GM21529 (cell line): ENCODE data around the gene COPS4.
"Not testable (repeated sequence)": the region's sequence is repeated elsewhere in the genome, so short reads cannot be mapped to it uniquely, and the experiment has no call there.

Experiments used
- ATAC-seq: cut with Tn5 transposase; IDR thresholded peaks from one replicate; pipeline ENCODE4 v1.9.1; 2021; ENCODE audit not compliant: unreplicated experiment

The COPS4 gene

GRCh38 chr4:83034630-83035494 lies at the start of gene COPS4:
Gene COPS4 (plus strand): TSS chr4:83035183. CDS start chr4:83035225, 42 bp downstream.
- ATAC-seq = peak; percentile 97

DNA sequence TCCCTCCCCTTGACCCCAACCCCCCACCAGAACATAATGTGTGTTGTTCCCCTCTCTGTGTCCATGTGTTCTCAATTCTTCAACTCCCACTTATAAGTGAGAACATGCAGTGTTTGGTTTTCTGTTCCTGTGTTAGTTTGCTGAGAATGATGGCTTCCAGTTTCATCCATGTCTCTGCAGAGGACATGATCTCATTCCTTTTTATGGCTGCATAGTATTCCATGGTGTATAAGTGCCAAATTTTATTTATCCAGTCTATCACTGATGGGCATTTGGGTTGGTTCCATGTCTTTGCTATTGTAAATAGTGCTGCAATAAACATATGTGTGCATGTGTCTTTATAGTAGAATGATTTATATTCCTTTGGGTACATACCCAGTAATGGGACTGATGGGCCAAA lies 47.5 kb upstream of the COPS4 start:
- ATAC-seq = not testable (repeated sequence)

DNA sequence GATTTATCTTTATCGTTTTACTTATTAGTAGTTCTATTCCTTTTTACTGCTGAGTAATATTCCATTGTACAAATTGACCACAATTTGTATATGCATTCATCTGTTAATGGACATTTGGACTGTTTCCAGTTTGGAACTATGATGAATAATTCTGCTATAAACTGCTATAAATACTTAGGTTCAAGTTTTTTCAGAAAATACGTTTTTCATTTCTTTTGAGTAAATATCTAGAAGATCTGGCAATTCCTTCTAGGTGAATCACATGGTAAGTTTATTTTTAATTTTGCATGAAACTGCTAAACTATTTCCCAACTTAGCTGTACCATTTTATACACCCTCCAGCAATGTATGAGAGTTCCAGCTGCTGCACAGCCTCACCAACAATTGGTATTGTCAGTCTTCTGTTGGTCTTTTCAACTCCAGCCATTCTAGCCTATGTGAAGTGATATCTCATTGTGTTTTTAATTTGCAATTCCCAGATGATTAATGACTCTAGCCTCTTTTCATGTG lies 46.6 kb upstream of the COPS4 start:
- ATAC-seq = no peak

GRCh38 chr4:82989575-82990429 lies 45.2 kb upstream of the COPS4 start:
- peak; percentile 92 for ATAC-seq

DNA sequence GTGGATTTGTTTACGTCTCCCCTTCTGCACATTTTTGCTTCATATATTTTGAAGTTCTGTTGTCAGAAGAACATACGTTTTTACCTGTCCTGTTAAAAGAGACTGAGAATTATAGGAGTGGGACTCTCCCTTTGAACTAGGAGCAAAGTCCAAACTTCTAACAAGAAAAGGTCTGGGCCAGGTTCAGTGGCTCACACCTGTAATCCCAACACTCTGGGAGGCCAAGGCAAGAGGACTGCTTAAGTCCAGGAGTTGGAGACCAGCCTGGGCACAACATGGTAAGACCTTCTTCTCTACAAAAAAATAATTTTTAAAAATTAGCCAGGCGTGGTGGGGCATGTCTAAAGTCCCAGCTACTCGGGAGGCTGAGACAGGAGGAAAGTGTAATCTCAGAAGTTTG lies 40.1 kb upstream of the COPS4 start:
- no peak for ATAC-seq

GRCh38 chr4:82998898-82999297 lies 36.1 kb upstream of the COPS4 start:
- ATAC-seq = no peak

GRCh38 chr4:83002329-83002728 lies 32.7 kb upstream of the COPS4 start:
- no peak for ATAC-seq

DNA sequence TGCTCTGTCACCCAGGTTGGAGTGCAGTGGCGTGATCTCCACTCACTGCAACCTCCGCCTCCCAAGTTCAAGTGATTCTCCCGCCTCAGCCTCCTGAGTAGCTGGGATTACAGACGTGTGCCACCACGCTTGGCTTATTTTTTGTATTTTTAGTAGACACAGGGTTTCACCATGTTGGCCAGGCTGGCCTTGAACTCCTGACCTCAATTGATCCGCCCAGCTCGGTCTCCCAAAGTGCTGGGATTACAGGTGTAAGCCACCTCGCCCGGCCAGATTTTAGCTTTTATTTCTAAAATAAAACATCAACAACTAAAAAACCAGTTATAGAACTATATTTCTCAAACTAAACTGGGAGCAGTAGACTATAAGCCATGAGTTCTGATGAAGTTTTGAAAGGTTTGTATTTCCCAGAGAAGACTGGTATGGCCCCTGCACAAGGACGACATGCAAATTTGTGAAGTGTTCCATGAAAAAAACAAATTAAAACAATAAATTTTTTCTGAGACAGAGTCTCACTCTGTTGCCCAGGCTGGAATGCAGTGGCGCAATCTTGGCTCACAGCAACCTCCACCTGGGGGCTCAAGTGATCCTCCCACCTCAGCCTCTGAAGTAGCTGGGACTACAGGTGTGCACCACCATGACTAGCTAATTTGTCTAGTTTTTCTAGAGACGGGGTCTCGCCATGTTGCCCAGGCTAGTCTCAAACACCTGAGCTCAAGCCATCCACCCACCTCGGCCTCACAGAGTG lies 31.8 kb upstream of the COPS4 start:
- ATAC-seq = not testable (repeated sequence)

GRCh38 chr4:83009529-83009928 lies 25.5 kb upstream of the COPS4 start:
- no peak for ATAC-seq

GRCh38 chr4:83010111-83010521 lies 24.9 kb upstream of the COPS4 start:
- ATAC-seq = no peak

- ATAC-seq = peak; percentile 39
Observed at GRCh38 chr4:83010522-83011318, 24.3 kb upstream of the COPS4 start, which contains the start of gene LIN54. Gene LIN54 (minus strand): TSS chr4:83010823. CDS start chr4:82984844, 25,979 bp downstream.

- ATAC-seq = no peak
Observed at GRCh38 chr4:83011689-83012199, 23.2 kb upstream of the COPS4 start.

DNA sequence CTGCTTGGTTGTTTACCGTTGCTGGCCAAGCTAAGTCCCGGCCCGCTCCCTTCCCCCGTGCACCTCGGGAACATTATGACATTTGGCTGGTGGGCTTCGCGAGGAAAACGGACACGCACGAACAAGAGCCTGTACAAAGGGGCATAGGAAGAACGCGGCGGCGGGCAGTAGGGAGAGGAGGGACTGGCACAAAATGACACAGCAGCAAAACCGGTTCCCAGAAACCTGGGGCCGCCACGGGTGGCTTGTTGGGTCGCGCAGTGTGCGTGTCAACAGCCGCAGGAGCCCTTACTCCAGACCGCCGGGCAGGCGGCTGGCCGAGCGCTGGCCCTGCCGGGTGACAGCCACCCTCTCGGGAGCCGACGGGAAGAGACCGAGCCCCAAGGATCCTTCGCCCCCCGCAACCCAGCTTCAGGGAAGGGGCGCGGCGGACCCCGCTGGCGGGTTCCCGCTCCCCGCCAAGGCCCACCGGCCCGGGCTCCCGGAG lies 22.7 kb upstream of the COPS4 start:
- ATAC-seq = peak; percentile 12

DNA sequence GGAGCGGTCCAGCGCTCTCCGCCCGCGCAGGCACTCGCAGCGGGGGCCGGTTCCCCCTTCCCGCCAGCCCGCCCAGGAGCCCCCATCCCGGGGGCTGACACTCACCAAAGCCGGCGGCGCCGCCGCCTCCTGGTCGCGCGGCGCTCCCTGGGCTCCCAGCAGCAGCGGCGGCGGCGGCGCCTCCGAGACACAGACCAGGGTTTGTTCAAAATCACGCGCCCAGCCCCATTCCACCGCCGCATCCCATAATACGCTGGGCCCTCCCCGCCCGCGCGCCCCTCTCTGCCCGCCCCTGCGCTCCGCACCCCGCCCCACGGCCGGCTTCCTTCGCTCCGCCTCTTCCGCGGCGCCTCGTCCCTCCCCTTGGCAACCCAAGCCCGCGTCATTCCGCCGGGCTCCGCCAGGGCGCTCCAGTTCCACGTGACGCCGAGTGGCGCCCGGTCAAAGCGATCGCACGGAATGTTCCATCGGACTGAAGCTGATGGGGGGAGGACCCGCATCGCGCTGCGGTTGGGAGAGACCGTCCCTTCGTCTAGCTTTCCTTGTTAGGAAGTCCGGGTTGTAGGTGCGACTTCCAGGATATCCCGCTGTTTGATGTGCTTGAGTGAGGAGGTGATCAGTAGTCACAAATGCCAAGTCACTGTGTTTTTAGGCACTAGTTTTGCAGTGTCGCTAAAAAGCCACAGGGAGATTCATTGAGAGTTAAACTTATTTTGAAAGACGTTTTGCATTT lies 22.1 kb upstream of the COPS4 start:
- peak; percentile 84 for ATAC-seq

- ATAC-seq = no peak
Observed at GRCh38 chr4:83013420-83013867, 21.5 kb upstream of the COPS4 start.

GRCh38 chr4:83013902-83014301 lies 21.1 kb upstream of the COPS4 start:
- ATAC-seq = no peak

- ATAC-seq = peak; percentile 87
Observed at GRCh38 chr4:83019794-83020494, 15.0 kb upstream of the COPS4 start.

GRCh38 chr4:83022724-83023450 lies 12.1 kb upstream of the COPS4 start:
- ATAC-seq = no peak
